Parathyroid adenoma (tissue), 2 donors: Measurements from ENCODE around the gene WNK2.

Experiments
- H2AFZ ChIP-seq: fragments of 300-600 bp; sonication (generic); one replicate; pipeline ENCODE4 v1.7.0; 2017; ENCODE audit warnings: antibody characterized with exemption, mild to moderate bottlenecking
- H3K27ac ChIP-seq: fragments of 300-600 bp; sonication (generic); one replicate; pipeline ENCODE4 v1.7.0; 2017
- H3K27me3 ChIP-seq: fragments of 300-600 bp; sonication (generic); one replicate; pipeline ENCODE4 v1.7.0; 2017; ENCODE audit warnings: low read length; ENCODE audit not compliant: control insufficient read depth, insufficient read depth
- H3K36me3 ChIP-seq: fragments of 300-600 bp; sonication (generic); one replicate; pipeline ENCODE4 v1.7.0; 2017; ENCODE audit warnings: low read length; ENCODE audit not compliant: control insufficient read depth, insufficient read depth
- H3K4me1 ChIP-seq: fragments of 300-600 bp; sonication (generic); one replicate; pipeline ENCODE4 v1.7.0; 2017; ENCODE audit warnings: control low read depth
- H3K4me2 ChIP-seq: fragments of 300-600 bp; sonication (generic); one replicate; pipeline ENCODE4 v1.7.0; 2017; ENCODE audit warnings: low read length
- H3K4me3 ChIP-seq: fragments of 300-600 bp; sonication (generic); one replicate; pipeline ENCODE4 v1.7.0; 2017; ENCODE audit warnings: low read depth, low read length
- H3K79me2 ChIP-seq: fragments of 300-600 bp; sonication (generic); one replicate; pipeline ENCODE4 v1.7.0; 2017; ENCODE audit warnings: control low read depth
- H3K9ac ChIP-seq: fragments of 300-600 bp; sonication (generic); one replicate; pipeline ENCODE4 v1.7.0; 2017; ENCODE audit warnings: mild to moderate bottlenecking
- H3K9me3 ChIP-seq: fragments of 300-600 bp; sonication (generic); one replicate; pipeline ENCODE4 v1.7.0; 2017; ENCODE audit warnings: low read length; ENCODE audit not compliant: control insufficient read depth
- CTCF ChIP-seq: fragments of 300-600 bp; sonication (generic); IDR thresholded peaks from one replicate; pipeline ENCODE4 v1.7.0; 2017; ENCODE audit warnings: antibody characterized with exemption, mild to moderate bottlenecking
- donor health status: primary hyperparathyroidism.

The WNK2 gene

GRCh38 chr9:93291536-93292287 is 107.8 kb downstream of the WNK2 start:
- Histone ChIP-seq H2AFZ (no peak overlapping the region), H3K9ac (no peak overlapping the region), H3K27me3 (no peaks in the 10 kb centered on the region), H3K9me3 (no peaks in the 10 kb centered on the region), H3K4me2 (no peak overlapping the region), H3K4me3 (no peak overlapping the region), H3K4me1 (no peaks in the 10 kb centered on the region), H3K79me2 (no peaks in the 10 kb centered on the region), H3K36me3 (no peaks in the 10 kb centered on the region), H3K27ac (no peak overlapping the region)
- TF ChIP-seq CTCF, result no peak

- H3K27ac ChIP-seq, result no peak overlapping the region
- H2AFZ ChIP-seq, result no peak overlapping the region
- H3K27me3 ChIP-seq, result no peaks in the 10 kb centered on the region
- no peaks in the 10 kb centered on the region for H3K36me3 ChIP-seq
- no peaks in the 10 kb centered on the region for H3K79me2 ChIP-seq
- no peak overlapping the region for H3K4me2 ChIP-seq
- H3K4me3 ChIP-seq, result no peak overlapping the region
- TF ChIP-seq CTCF, result no peak
- no peaks in the 10 kb centered on the region for H3K4me1 ChIP-seq
- H3K9ac ChIP-seq, result no peak overlapping the region
- H3K9me3 ChIP-seq, result no peaks in the 10 kb centered on the region
These were observed 108.3 kb downstream of the WNK2 start for GRCh38 chr9:93292288-93292615.

- H2AFZ ChIP-seq, result no peak overlapping the region
- H3K9me3 ChIP-seq, result no peaks in the 10 kb centered on the region
- H3K27ac ChIP-seq, result no peak overlapping the region
- H3K79me2 ChIP-seq, result no peaks in the 10 kb centered on the region
- no peak overlapping the region for H3K4me3 ChIP-seq
- no peak overlapping the region for H3K4me2 ChIP-seq
- H3K27me3 ChIP-seq, result no peaks in the 10 kb centered on the region
- H3K9ac ChIP-seq, result no peak overlapping the region
- H3K36me3 ChIP-seq, result no peaks in the 10 kb centered on the region
- no peaks in the 10 kb centered on the region for H3K4me1 ChIP-seq
- TF ChIP-seq CTCF, result no peak
These were observed 108.9 kb downstream of the WNK2 start for GRCh38 chr9:93292664-93293328.

- H3K36me3 ChIP-seq, result no peaks in the 10 kb centered on the region
- no peaks in the 10 kb centered on the region for H3K27me3 ChIP-seq
- no peak overlapping the region for H3K4me3 ChIP-seq
- no peak overlapping the region for H2AFZ ChIP-seq
- no peak overlapping the region for H3K4me2 ChIP-seq
- no peak for TF ChIP-seq CTCF
- no peak overlapping the region for H3K9ac ChIP-seq
- H3K9me3 ChIP-seq, result no peaks in the 10 kb centered on the region
- H3K27ac ChIP-seq, result no peak overlapping the region
- H3K79me2 ChIP-seq, result no peaks in the 10 kb centered on the region
- H3K4me1 ChIP-seq, result no peaks in the 10 kb centered on the region
These were observed 110.1 kb downstream of the WNK2 start for GRCh38 chr9:93294011-93294410.

- Histone ChIP-seq H3K27ac (no peak overlapping the region), H3K27me3 (no peaks in the 10 kb centered on the region)
These were observed 111.1 kb downstream of the WNK2 start for GRCh38 chr9:93295031-93295430.

More at GRCh38 chr9:93295031-93295430, 111.1 kb downstream of the WNK2 start:
- Histone ChIP-seq H3K4me1 (no peaks in the 10 kb centered on the region), H3K9me3 (no peaks in the 10 kb centered on the region), H3K4me2 (no peak overlapping the region), H3K9ac (no peak overlapping the region), H3K79me2 (no peaks in the 10 kb centered on the region), H2AFZ (no peak overlapping the region), H3K36me3 (no peaks in the 10 kb centered on the region), H3K4me3 (no peak overlapping the region)
- no peak for TF ChIP-seq CTCF
